A549 (cell line): ENCODE results near the gene KIF20B. TPM values are rescaled to one million over a fixed set of nuclear protein-coding genes. Genes with fewer than 3 reads are reported as not detected.

ENCODE experiments used
- ATAC-seq, 2 experiments: fragments of 200-7000 bp in 1 of 2; fragments of >200 bp in 1 of 2; cut with Nextera tagmentation in 1 of 2; cut with Tn5 transposase in 1 of 2; 3 replicates each; pipeline versions ENCODE4 v1.8.0 to v1.9.1; 2018 to 2020; ENCODE audit warnings: mild to moderate bottlenecking in 1 of 2, moderate library complexity in 1 of 2
- CTCF ChIA-PET: fragments of 300-600 bp; sonication (Branson Sonifier 250); formaldehyde crosslinking; extraction: SDS; loops from one replicate; lab custom pipeline; 2021; ENCODE audit warnings: antibody characterized with exemption, inconsistent platforms; lab: Yijun Ruan, JAX
- POLR2A ChIA-PET: fragments of 350-600 bp; formaldehyde crosslinking; extraction: SDS; loops from one replicate; lab custom pipeline; 2021; ENCODE audit warnings: antibody characterized with exemption, inconsistent platforms; lab: Yijun Ruan, JAX
- DNase-seq, 2 experiments: peaks; one replicate each; pipeline versions ENCODE4 v3.0.0 to v3.0.0-alpha.2; 2011 to 2016; ENCODE audit warnings: low read depth in 1 of 2, low spot score in 1 of 2
- FAIRE-seq: peaks from 2 replicates; lab custom pipeline; 2011; peaks lifted over from hg19 to GRCh38; lab: Jason Lieb, UNC
- H3K27ac ChIP-seq, 2 experiments: fragments of >200 bp; sonication (Bioruptor Twin); formaldehyde crosslinking; 3 replicates each; pipeline ENCODE4 v1.5.1; 2016 to 2017
- H3K4me1 ChIP-seq: fragments of >200 bp; sonication (Bioruptor Twin); formaldehyde crosslinking; 3 replicates; pipeline ENCODE4 v1.6.1; 2016
- H3K4me2 ChIP-seq: fragments of >200 bp; sonication (Bioruptor Twin); formaldehyde crosslinking; 3 replicates; pipeline ENCODE4 v1.6.1; 2016
- H3K4me3 ChIP-seq: fragments of >200 bp; sonication (Bioruptor Twin); formaldehyde crosslinking; 3 replicates; pipeline ENCODE4 v1.5.1; 2016
- H3K9me3 ChIP-seq: fragments of >200 bp; sonication (Bioruptor Twin); formaldehyde crosslinking; 3 replicates; pipeline ENCODE4 v1.6.1; 2016
- CBX8 ChIP-seq: fragments of 200-600 bp; sonication (generic); IDR thresholded peaks from 2 replicates; pipeline ENCODE4 v1.6.1; 2016
- EHMT2 ChIP-seq: fragments of 200-600 bp; sonication (generic); IDR thresholded peaks from 2 replicates; pipeline ENCODE4 v1.6.1; 2016; ENCODE audit warnings: antibody characterized with exemption, low read depth, mild to moderate bottlenecking, moderate library complexity
- EP300 ChIP-seq, 2 experiments: fragments of >200 bp; sonication (Bioruptor Twin); formaldehyde crosslinking; IDR thresholded peaks; 2 replicates in 1 of 2; 3 replicates in 1 of 2; pipeline ENCODE4 v1.6.1; 2016 to 2017
- FOSB ChIP-seq: fragments of 250-450 bp; sonication (Bioruptor Pico); IDR thresholded peaks from 2 replicates; pipeline ENCODE4 v1.5.0; 2020; ENCODE audit warnings: mild to moderate bottlenecking, moderate library complexity
- FOXS1 ChIP-seq: fragments of 250-450 bp; sonication (Bioruptor Pico); IDR thresholded peaks from 2 replicates; pipeline ENCODE4 v1.5.0; 2020; ENCODE audit warnings: mild to moderate bottlenecking, moderate library complexity
- GATA3 ChIP-seq: IDR thresholded peaks from 2 replicates; pipeline ENCODE4 v1.6.1; 2012; ENCODE audit warnings: borderline replicate concordance
- HEYL ChIP-seq: fragments of 250-450 bp; sonication (Bioruptor Pico); IDR thresholded peaks from 2 replicates; pipeline ENCODE4 v1.8.0; 2021; ENCODE audit warnings: mild to moderate bottlenecking, moderate library complexity
- HOXA7 ChIP-seq: fragments of 250-450 bp; sonication (Bioruptor Pico); IDR thresholded peaks from 2 replicates; pipeline ENCODE4 v1.5.0; 2020; ENCODE audit warnings: mild to moderate bottlenecking, moderate library complexity
- HOXB13 ChIP-seq: fragments of 250-450 bp; sonication (Bioruptor Pico); IDR thresholded peaks from 2 replicates; pipeline ENCODE4 v1.5.0; 2020; ENCODE audit warnings: low read depth, mild to moderate bottlenecking, moderate library complexity
- HOXB5 ChIP-seq: fragments of 250-450 bp; sonication (Bioruptor Pico); IDR thresholded peaks from 2 replicates; pipeline ENCODE4 v1.5.0; 2020; ENCODE audit warnings: mild to moderate bottlenecking, moderate library complexity
- KDM5A ChIP-seq: fragments of 200-600 bp; sonication (generic); IDR thresholded peaks from 2 replicates; pipeline ENCODE4 v1.6.1; 2016; ENCODE audit warnings: antibody characterized with exemption, mild to moderate bottlenecking
- MYC ChIP-seq: IDR thresholded peaks from 2 replicates; pipeline ENCODE4 v1.6.1; 2012; ENCODE audit warnings: mild to moderate bottlenecking, inconsistent platforms, low read length, improper control_type of control experiment, borderline replicate concordance
- NFE2L2 ChIP-seq: fragments of 150-350 bp; conservative IDR thresholded peaks from 2 replicates; pipeline ENCODE4 v1.6.1; 2014; ENCODE audit warnings: low read length
- NR3C1 ChIP-seq: fragments of >200 bp; sonication (Bioruptor Twin); formaldehyde crosslinking; IDR thresholded peaks from 3 replicates; pipeline ENCODE4 v1.6.1; 2017
- PBX3 ChIP-seq: IDR thresholded peaks from 2 replicates; pipeline ENCODE4 v1.6.1; 2012
- PHF8 ChIP-seq: fragments of 200-600 bp; sonication (generic); IDR thresholded peaks from 2 replicates; pipeline ENCODE4 v1.6.1; 2016; ENCODE audit warnings: low read depth, mild to moderate bottlenecking, antibody characterized with exemption, moderate library complexity, borderline replicate concordance
- RAD21 ChIP-seq, 2 experiments: fragments of >200 bp in 1 of 2; sonication (Bioruptor Twin) in 1 of 2; formaldehyde crosslinking in 1 of 2; IDR thresholded peaks in 1 of 2; conservative IDR thresholded peaks in 1 of 2; 2 replicates in 1 of 2; 3 replicates in 1 of 2; pipeline ENCODE4 v1.6.1; 2012 to 2018; ENCODE audit warnings: inconsistent platforms in 1 of 2
- RARB ChIP-seq: fragments of 250-450 bp; sonication (Bioruptor Pico); IDR thresholded peaks from 2 replicates; pipeline ENCODE4 v1.8.0; 2021; ENCODE audit warnings: mild to moderate bottlenecking, moderate library complexity
- ZC3H11A ChIP-seq: fragments of 450-650 bp; IDR thresholded peaks from 2 replicates; pipeline ENCODE4 v1.6.1; 2014; ENCODE audit warnings: antibody characterized with exemption, mild to moderate bottlenecking
- ZNF302 ChIP-seq: fragments of 250-450 bp; sonication (Bioruptor Pico); IDR thresholded peaks from 2 replicates; pipeline ENCODE4 v1.9.0; 2021; ENCODE audit warnings: inconsistent platforms, mild to moderate bottlenecking, moderate library complexity
- WGBS: methylation state at CpG from one replicate; pipeline ENCODE4 v1.1.6; 2017; ENCODE audit errors: missing lambda C conversion rate; 5-methylcytosine and 5-hydroxymethylcytosine counted together
- polyA plus RNA-seq, 4 experiments: library from polyadenylated mRNA; depleted of rRNA in 3 of 4; stranded (reverse); fragments of >200 nt; fragmentation: RNase III in 1 of 4; extraction: RNeasy Plus Mini Kit Qiagen cat#74134 plus additional on column Dnase treatment in 1 of 4; gene quantifications; 2 replicates in 3 of 4; 3 replicates in 1 of 4; pipeline ENCODE4 v1.2.3, GENCODE V29; 2011 to 2017
- TF ChIP-seq, protein P1 (sequence below): IDR thresholded peaks from 2 replicates; pipeline ENCODE4 v1.6.1; 2012; ENCODE audit warnings: low read depth, borderline replicate concordance

KIF20B gene
- polyA plus RNA-seq, 2 of the 4 experiments (the other 2 are of a cell fraction) = 12.6 to 14.8 TPM

DNA sequence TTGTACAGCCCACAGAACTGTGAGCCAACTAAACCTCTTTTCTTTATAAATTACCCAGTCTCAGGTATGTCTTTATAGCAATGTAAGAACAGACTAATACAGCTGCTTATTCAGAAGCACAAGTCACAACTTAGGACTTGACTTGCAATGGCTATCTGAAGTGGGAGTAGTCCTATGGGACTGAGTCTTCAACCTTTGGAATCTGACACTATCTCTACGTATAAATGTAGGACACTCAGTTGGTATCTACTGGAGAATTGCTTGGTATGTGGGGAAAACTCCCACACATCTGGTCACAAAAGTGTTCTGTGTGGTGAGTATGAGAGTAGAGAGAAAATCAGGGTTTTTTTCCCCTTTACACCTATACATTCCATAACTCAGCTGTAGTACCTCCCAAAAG lies 44.1 kb upstream of the KIF20B start:
- Histone ChIP-seq H3K9me3 (no peaks in the 10 kb centered on the region), H3K4me2 (no peak overlapping the region), H3K4me3 (no peak overlapping the region), H3K4me1 (no peaks in the 10 kb centered on the region), H3K27ac (no peak overlapping the region)
- 58% methylated on average over 1 of the region's 1 CpG for WGBS
- ChIA-PET POLR2A (no interaction called here), CTCF (no interaction called here)
- no peak for DNase-seq
- TF ChIP-seq PBX3 (no peak), HOXA7 (CRISPR knock-in tag) (no peak), HEYL (CRISPR knock-in tag) (no peak), HOXB13 (CRISPR knock-in tag) (no peak), ZNF302 (CRISPR knock-in tag) (no peak), RAD21 (conservative IDR thresholded peaks at IDR 0.05 in 1 of 2, IDR thresholded peaks at IDR 0.05 in 1 of 2) (no peak), NFE2L2 (no peak), HOXB5 (CRISPR knock-in tag) (no peak)
- TF ChIP-seq, protein P1, sequence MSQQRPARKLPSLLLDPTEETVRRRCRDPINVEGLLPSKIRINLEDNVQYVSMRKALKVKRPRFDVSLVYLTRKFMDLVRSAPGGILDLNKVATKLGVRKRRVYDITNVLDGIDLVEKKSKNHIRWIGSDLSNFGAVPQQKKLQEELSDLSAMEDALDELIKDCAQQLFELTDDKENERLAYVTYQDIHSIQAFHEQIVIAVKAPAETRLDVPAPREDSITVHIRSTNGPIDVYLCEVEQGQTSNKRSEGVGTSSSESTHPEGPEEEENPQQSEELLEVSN = no peak
- FAIRE-seq = no peak
- ATAC-seq = no peak

- Histone ChIP-seq H3K27ac (no peak overlapping the region), H3K4me3 (no peak overlapping the region), H3K4me1 (no peaks in the 10 kb centered on the region), H3K4me2 (no peak overlapping the region), H3K9me3 (no peaks in the 10 kb centered on the region)
- FAIRE-seq = no peak
- ChIA-PET POLR2A (no interaction called here), CTCF (interaction anchor here (0.9 to 1.7 kb wide), 4 partner anchors 9 to 32 kb away, joined by 3 to 6 read pairs (median 4); no protein-coding TSS in a partner anchor)
- no peak for ATAC-seq
- WGBS = 52% methylated on average over 10 of the region's 10 CpGs
- DNase-seq = no peak
- TF ChIP-seq RARB (CRISPR knock-in tag) = no peak
- no peak for TF ChIP-seq GATA3
- no peak for TF ChIP-seq FOSB
- no peak for TF ChIP-seq MYC
- TF ChIP-seq NFE2L2 = no peak
- no peak for TF ChIP-seq EHMT2
- TF ChIP-seq ZNF302 (CRISPR knock-in tag) = no peak
- no peak for TF ChIP-seq PHF8
- TF ChIP-seq CBX8 = no peak
Measured at GRCh38 chr10:89659143-89660131, 42.0 kb upstream of the KIF20B start.

- no peak for FAIRE-seq
- POLR2A ChIA-PET = interaction anchor here (1.1 kb wide), 1 partner anchor 19 kb away, joined by 3 read pairs; no protein-coding TSS in a partner anchor
- no peaks in the 10 kb centered on the region for H3K9me3 ChIP-seq
- TF ChIP-seq KDM5A = no peak
- TF ChIP-seq HOXB5 (CRISPR knock-in tag) = no peak
- no peak for TF ChIP-seq PBX3
- TF ChIP-seq ZC3H11A = no peak
- TF ChIP-seq EP300 (IDR thresholded peaks at IDR 0.05) = no peak
- no peak for TF ChIP-seq FOXS1
- no peak for TF ChIP-seq NR3C1
- TF ChIP-seq, all 56 proteins: peak for 0
- no peak overlapping the region for H3K27ac ChIP-seq
- H3K4me1 ChIP-seq = no peaks in the 10 kb centered on the region
- CTCF ChIA-PET = no interaction called here
- WGBS = 62% methylated on average over 2 of the region's 2 CpGs
- H3K4me2 ChIP-seq = no peak overlapping the region
- no peak for ATAC-seq
- no peak overlapping the region for H3K4me3 ChIP-seq
- no peak for DNase-seq
Measured at GRCh38 chr10:89662596-89662995, 38.8 kb upstream of the KIF20B start.
